Skin of body (tissue), 2 donors: Measurements from ENCODE around the gene UBA1. TPM values are rescaled to one million over a fixed set of nuclear protein-coding genes. Genes with fewer than 3 reads are reported as not detected.

Source experiments
- DNase-seq: peaks from one replicate; lab custom pipeline; 2025; lab: John Stamatoyannopoulos, UW
- total RNA-seq: library from RNA; depleted of rRNA; stranded (reverse); fragments of >200 nt; gene quantifications from one replicate; pipeline ENCODE4 v1.2.3, GENCODE V29; 2014

Gene UBA1
- total RNA-seq, 1 donor from 2014 or later = 74.4 TPM

- DNase-seq = no peak
Observed at GRCh38 chrX:47187106-47187677, 6.4 kb upstream of the UBA1 start.

DNA sequence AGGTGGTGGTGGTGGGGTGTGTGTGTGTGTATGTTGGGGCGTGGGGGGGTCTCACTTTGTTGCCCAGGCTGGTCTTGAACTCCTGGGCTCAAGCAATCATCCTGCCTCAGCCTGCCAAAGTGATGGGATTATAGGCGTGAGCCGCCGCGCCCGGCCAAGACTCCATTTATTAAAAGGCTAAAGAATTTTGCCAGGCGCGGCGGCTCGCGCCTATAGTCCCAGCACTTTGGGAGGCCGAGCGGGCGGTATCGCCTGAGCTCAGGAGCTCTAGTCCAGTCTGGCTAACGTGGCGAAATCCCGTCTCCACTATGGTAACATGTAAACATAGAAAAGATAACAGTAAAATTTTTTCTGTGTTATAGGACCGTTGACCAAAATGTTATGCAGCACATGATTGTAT is 3.7 kb upstream of the UBA1 start:
- DNase-seq = no peak

GRCh38 chrX:47190445-47191269 is 3.0 kb upstream of the UBA1 start:
- DNase-seq = peak; percentile 76

GRCh38 chrX:47191331-47191730 is 2.3 kb upstream of the UBA1 start:
- no peak for DNase-seq

- DNase-seq = no peak
Observed at GRCh38 chrX:47191806-47192401, 1.7 kb upstream of the UBA1 start.

- DNase-seq = no peak
Observed at GRCh38 chrX:47194194-47194787, 662 bp downstream of the UBA1 start.

GRCh38 chrX:47196098-47196497 is 2.5 kb downstream of the UBA1 start:
- no peak for DNase-seq

DNA sequence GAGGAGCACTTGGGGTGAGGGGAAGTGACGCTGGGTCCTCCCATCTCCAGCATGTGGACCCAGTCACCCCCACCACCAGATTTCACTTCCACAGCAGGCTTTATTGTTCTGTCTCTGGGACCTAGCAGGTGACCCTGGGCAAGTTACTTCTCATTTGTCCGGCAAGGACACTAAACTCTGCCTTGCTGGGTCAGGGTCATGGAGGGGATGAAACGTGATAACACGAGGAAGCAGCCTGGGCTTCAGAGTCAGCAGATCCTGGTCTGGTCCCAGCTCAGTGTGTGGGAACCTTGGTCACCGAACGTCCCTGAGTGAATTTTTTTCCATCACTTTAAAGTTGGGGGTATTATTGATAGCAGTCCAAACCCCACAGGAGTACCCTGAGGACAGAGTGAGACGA is 3.9 kb downstream of the UBA1 start:
- no peak for DNase-seq

DNA sequence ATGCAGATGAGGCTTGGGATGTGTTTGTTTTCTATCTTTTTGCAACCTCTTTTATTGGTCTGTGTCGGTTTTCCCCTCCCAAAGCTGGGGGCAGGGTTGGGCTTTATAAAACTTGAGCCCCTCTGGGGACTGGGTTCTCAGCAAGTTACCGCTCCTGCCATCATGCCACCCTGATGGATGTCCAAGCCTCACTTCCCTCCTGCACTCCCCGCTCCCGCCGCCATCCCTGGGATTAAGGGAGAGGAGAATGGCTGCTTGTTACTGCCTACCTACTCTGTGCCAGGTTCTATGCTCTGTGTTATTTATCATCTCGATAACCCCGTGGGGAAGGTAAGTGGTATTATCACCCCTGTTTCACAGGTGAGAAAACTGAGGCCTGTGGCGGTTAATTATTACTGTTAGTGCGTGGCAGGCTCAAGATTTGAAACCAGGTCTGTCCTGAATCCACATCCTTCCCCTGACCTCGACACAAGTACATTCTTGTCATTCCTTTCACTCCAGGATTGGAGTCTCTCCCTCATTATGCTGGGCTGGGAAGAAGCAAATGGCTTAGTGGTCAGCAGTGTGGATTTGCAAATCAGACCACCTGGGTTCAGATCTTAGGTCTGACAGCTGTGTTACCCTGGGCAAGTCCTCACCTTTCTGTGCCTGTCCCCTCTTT is 4.5 kb downstream of the UBA1 start:
- no peak for DNase-seq

GRCh38 chrX:47198687-47199080 is 5.1 kb downstream of the UBA1 start:
- no peak for DNase-seq

GRCh38 chrX:47199286-47199685 is 5.7 kb downstream of the UBA1 start:
- no peak for DNase-seq

DNA sequence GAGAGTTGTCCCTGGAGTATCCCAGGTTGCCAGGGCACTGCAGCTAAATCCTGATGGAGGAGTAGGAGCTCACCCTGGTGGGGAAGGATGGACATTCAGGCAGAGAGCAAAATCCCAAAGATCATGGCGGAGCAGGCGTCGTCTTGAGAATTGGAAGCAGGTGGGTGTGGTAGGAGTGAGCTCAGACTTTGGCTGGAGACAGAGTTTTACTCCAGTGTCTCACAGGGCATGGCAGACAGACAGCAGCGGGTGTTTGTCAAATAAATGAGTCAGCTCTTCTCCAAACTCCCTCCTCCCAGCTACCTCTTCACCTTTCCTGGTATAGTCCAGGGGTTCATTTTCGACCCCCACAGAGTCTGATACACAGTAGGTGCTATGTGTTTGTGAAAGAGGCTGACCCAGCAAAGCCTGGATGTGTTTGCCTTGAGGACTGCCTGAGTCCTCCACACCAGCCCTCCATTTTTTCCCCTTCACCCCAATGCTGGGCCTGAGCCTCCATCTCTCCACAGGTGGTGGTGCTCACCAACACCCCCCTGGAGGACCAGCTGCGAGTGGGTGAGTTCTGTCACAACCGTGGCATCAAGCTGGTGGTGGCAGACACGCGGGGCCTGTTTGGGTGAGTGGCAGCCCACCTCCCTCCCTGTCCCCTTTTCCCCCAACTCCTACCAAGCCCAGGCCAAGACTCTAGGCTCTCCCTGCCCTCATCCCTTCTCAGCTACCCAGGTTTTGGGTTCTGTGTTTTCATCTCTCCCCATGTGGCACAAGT is 6.9 kb downstream of the UBA1 start:
- DNase-seq = peak; percentile 53

DNA sequence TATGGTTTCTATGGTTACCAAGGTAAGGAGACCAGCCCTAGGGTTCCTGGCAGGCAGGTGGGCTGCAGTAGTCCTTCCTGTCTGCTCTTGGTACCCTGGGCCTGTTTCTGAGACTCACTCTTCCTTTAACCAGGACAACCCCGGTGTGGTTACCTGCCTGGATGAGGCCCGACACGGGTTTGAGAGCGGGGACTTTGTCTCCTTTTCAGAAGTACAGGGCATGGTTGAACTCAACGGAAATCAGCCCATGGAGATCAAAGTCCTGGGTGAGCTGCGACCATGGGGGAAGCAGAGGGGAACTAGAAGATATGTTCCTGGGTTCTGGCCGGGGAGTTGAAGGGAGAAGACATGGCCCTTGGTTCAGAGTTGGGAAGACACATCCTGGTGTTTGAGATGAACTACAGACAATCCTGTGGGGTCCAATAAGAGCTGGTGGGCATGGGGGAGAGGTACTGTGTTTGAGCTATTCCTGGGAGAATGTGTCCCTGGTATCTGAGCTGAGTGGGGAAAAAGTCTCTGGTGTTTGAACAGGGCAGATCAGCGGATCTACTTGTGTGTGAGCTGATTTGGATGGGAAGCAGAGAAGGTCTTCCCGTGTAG is 7.8 kb downstream of the UBA1 start:
- DNase-seq = no peak

DNA sequence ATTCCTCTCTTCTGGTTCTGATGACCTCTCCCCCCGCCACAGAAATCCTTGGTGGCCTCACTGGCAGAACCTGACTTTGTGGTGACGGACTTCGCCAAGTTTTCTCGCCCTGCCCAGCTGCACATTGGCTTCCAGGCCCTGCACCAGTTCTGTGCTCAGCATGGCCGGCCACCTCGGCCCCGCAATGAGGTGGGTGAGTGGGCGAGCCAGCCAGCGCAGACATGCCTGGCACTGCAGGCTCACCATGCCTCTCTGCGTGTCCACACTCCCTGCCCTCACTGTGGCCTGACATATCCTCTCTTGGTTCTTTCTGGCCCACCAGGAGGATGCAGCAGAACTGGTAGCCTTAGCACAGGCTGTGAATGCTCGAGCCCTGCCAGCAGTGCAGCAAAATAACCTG is 8.7 kb downstream of the UBA1 start:
- no peak for DNase-seq

- DNase-seq = no peak
Observed at GRCh38 chrX:47202877-47203276, 9.2 kb downstream of the UBA1 start.

- DNase-seq = no peak
Observed at GRCh38 chrX:47204970-47205369, 11.3 kb downstream of the UBA1 start.

DNA sequence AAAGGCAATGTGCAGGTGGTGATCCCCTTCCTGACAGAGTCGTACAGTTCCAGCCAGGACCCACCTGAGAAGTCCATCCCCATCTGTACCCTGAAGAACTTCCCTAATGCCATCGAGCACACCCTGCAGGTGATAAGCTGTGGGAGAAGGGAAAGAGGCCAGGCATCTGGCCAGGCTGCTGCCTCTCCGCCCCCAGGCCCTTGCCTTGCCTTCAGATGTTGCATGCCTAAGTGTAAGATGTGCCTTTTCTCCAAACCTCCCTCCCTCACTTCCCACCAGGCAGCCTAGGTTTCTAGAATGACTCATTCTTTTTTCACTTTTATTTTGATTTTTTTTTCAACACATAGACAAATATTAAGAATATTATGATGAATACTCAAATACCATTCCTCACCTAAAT is 12.7 kb downstream of the UBA1 start:
- DNase-seq = no peak

DNA sequence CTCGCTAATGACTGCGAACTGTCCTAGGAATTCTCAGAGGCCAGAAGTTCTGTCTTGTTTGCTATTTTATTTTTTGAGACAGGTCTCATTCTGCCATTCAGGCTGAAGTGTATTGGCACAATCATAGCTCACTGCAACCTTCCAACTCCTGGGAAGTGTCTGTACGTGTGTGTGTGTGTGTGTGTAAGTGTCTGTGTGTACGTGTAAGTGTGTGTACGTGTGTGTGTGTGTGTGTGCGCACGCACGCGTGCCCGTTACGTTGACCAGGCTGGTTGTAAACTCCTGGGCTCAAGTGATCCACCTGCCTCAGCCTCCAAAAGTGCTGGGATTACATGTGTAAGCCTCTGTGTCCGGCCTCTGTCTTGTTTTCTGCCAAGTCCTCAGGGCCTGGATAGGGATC is 14.5 kb downstream of the UBA1 start:
- no peak for DNase-seq

DNA sequence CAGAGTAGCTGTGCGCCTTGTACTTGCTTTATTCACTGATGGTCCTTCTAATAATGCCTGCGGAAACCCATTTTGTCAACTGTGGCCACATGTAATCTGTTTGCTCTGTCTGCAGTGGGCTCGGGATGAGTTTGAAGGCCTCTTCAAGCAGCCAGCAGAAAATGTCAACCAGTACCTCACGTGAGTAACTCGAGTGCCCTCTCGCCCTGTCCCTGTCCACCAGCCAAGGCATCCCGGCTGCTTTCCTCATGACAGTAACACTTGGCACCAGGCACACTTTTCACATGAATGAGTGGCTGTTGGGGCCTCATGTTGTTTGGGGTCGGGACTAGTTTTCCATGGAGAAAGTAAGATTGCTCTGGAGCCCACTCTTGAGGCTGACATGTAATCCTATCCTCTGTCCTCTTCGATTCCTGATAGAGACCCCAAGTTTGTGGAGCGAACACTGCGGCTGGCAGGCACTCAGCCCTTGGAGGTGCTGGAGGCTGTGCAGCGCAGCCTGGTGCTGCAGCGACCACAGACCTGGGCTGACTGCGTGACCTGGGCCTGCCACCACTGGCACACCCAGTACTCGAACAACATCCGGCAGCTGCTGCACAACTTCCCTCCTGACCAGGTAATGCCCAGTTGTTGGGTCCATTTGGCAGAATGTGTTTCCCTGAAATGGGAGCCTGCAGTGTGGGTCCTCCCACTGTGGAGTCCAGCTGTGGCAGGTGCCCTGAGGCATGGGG is 16.0 kb downstream of the UBA1 start:
- no peak for DNase-seq
